PC-9 (cell line): ENCODE data around the gene BCAS3.

ENCODE experiments used
- EZH2 ChIP-seq: fragments of 200-600 bp; sonication (generic); IDR thresholded peaks from 2 replicates; pipeline ENCODE4 v1.8.0; 2017; ENCODE audit warnings: antibody characterized with exemption, low read depth
- TF ChIP-seq, protein P1 (sequence below): fragments of 200-600 bp; sonication (generic); conservative IDR thresholded peaks from 2 replicates; pipeline ENCODE4 v1.6.1; 2017; ENCODE audit warnings: mixed run types, antibody characterized with exemption, mild to moderate bottlenecking, moderate library complexity

DNA sequence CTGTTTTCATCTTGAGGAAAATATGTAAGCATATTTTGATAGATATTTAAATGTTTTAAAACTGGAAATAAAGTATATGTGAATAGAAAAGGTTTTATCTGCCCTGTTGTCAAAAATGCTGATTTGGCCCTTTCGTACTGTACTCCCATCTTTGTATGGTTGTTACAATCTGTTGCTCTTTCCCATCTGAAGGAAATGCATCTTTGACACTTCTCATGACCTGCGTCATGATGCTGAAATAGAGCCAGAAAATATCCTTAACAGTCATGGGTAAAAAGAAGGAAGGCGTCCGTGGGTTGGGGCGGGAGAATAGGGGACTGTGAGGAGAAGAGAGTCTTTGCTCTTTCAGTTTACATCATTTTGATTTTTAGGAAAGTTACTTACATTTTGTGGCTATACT, 327.7 kb downstream of the BCAS3 start:
- TF ChIP-seq, protein P1, sequence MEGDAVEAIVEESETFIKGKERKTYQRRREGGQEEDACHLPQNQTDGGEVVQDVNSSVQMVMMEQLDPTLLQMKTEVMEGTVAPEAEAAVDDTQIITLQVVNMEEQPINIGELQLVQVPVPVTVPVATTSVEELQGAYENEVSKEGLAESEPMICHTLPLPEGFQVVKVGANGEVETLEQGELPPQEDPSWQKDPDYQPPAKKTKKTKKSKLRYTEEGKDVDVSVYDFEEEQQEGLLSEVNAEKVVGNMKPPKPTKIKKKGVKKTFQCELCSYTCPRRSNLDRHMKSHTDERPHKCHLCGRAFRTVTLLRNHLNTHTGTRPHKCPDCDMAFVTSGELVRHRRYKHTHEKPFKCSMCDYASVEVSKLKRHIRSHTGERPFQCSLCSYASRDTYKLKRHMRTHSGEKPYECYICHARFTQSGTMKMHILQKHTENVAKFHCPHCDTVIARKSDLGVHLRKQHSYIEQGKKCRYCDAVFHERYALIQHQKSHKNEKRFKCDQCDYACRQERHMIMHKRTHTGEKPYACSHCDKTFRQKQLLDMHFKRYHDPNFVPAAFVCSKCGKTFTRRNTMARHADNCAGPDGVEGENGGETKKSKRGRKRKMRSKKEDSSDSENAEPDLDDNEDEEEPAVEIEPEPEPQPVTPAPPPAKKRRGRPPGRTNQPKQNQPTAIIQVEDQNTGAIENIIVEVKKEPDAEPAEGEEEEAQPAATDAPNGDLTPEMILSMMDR, result no peak
- TF ChIP-seq EZH2, result no peak
